Measurements from ENCODE around the gene ZNF575.

- peak; percentile 62 for TF ChIP-seq POLR2A (IDR thresholded peaks at IDR 0.05; ENCODE audit: low read depth, low read length)
- no peak for TF ChIP-seq CTCF (IDR thresholded peaks at IDR 0.05; ENCODE audit: extremely low read depth in 1 of 2, insufficient read depth in 1 of 2, low read depth in 1 of 2, low read length in 2 of 2)
Measured at GRCh38 chr19:43575156-43575950, 42.4 kb downstream of the ZNF575 start, which contains the start of the genes PINLYP and XRCC1.

All from endothelial cell of umbilical vein (primary cell).